ENCODE results near the gene CHMP1A. TPM values are rescaled to one million over a fixed set of nuclear protein-coding genes. Genes with fewer than 3 reads are reported as not detected.
"Not testable (repeated sequence)": the region's sequence is repeated elsewhere in the genome, so short reads cannot be mapped to it uniquely, and the experiment has no call there.

CHMP1A gene
- total and polyA plus RNA-seq, 10 donors = 44.4 to 96.2 (median 76.5) TPM

DNA sequence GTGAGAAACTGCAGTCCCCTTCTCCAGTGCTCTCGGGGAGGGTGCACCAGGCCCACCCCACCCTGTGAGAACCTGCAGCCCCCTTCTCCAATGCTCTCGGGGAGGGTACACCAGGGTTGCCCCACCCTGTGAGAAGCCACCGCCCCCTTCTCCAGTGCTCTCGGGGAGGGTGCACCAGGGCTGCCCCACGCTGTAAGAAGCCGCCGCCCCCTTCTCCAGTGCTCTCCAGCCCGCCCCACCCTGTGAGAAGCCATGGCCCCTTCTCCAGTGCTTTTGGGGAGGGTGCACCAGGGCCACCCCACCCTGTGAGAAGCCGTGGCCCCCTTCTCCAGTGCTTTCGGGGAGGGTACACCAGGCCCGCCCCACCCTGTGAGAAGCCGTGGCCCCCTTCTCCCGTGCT, 12.2 kb upstream of the CHMP1A start:
- TF ChIP-seq POLR2A (IDR thresholded peaks at IDR 0.05) (no peak), POLR2AphosphoS5 (IDR thresholded peaks at IDR 0.05) (no peak)
- TF ChIP-seq, protein P1, sequence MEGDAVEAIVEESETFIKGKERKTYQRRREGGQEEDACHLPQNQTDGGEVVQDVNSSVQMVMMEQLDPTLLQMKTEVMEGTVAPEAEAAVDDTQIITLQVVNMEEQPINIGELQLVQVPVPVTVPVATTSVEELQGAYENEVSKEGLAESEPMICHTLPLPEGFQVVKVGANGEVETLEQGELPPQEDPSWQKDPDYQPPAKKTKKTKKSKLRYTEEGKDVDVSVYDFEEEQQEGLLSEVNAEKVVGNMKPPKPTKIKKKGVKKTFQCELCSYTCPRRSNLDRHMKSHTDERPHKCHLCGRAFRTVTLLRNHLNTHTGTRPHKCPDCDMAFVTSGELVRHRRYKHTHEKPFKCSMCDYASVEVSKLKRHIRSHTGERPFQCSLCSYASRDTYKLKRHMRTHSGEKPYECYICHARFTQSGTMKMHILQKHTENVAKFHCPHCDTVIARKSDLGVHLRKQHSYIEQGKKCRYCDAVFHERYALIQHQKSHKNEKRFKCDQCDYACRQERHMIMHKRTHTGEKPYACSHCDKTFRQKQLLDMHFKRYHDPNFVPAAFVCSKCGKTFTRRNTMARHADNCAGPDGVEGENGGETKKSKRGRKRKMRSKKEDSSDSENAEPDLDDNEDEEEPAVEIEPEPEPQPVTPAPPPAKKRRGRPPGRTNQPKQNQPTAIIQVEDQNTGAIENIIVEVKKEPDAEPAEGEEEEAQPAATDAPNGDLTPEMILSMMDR (IDR thresholded peaks at IDR 0.05 in 8 of 11, conservative IDR thresholded peaks at IDR 0.05 in 3 of 11) = no peak
- intact Hi-C loops (cut with DNase I; ENCODE audit: low total_unique reads) = no loop called here
- no peaks in the 10 kb centered on the region for H3K27me3 ChIP-seq (replicated peaks in 1 of 7)
- H3K9me3 ChIP-seq = peaks cover 0 to 6% (median 0%) of the 10 kb centered on the region in 8 donors
- H3K36me3 ChIP-seq = peaks cover 0 to 10% (median 0%) of the 10 kb centered on the region in 6 donors
- no peak overlapping the region for H3K4me3 ChIP-seq
- no peak overlapping the region for H3K27ac ChIP-seq
- no peak for DNase-seq
- WGBS, 5 donors = 88 to 100% (median 96%) methylated on average over 6 to 13 of the region's 13 CpGs
- H3K4me1 ChIP-seq = peaks cover 0 to 16% (median 8%) of the 10 kb centered on the region in 6 donors

GRCh38 chr16:89668790-89669158, 11.3 kb upstream of the CHMP1A start:
- Histone ChIP-seq H3K27ac (peak overlapping the region in 6 of 8 donors; percentile 37 to 72 (median 58)), H3K4me3 (peak overlapping the region in 2 of 8 donors; percentile 18 to 39), H3K4me1 (peaks cover 0 to 16% (median 8%) of the 10 kb centered on the region in 6 donors), H3K9me3 (peaks cover 0 to 6% (median 0%) of the 10 kb centered on the region in 8 donors), H3K27me3 (replicated peaks in 1 of 7) (no peaks in the 10 kb centered on the region), H3K36me3 (peaks cover 0 to 15% (median 0%) of the 10 kb centered on the region in 6 donors)
- 35 to 58% (median 39%) methylated on average over 5 of the region's 5 CpGs for WGBS, 5 donors
- TF ChIP-seq, protein P1 (IDR thresholded peaks at IDR 0.05 in 8 of 11, conservative IDR thresholded peaks at IDR 0.05 in 3 of 11) = no peak
- TF ChIP-seq POLR2A (IDR thresholded peaks at IDR 0.05) (no peak), POLR2AphosphoS5 (IDR thresholded peaks at IDR 0.05) (no peak)
- intact Hi-C loops (cut with DNase I; ENCODE audit: low total_unique reads) = no loop called here
- DNase-seq = no peak

- H3K27ac ChIP-seq = no peak overlapping the region
- intact Hi-C loops (cut with DNase I; ENCODE audit: low total_unique reads) = no loop called here
- H3K36me3 ChIP-seq = peaks cover 0 to 26% (median 0%) of the 10 kb centered on the region in 6 donors
- no peak for DNase-seq
- peaks cover 0 to 16% (median 8%) of the 10 kb centered on the region in 6 donors for H3K4me1 ChIP-seq
- TF ChIP-seq, protein P1 (IDR thresholded peaks at IDR 0.05 in 8 of 11, conservative IDR thresholded peaks at IDR 0.05 in 3 of 11) = no peak
- TF ChIP-seq POLR2AphosphoS5 (IDR thresholded peaks at IDR 0.05) (no peak), POLR2A (IDR thresholded peaks at IDR 0.05) (no peak)
- H3K9me3 ChIP-seq = peaks cover 0 to 6% (median 0%) of the 10 kb centered on the region in 8 donors
- no peaks in the 10 kb centered on the region for H3K27me3 ChIP-seq (replicated peaks in 1 of 7)
- H3K4me3 ChIP-seq = no peak overlapping the region
- WGBS, 5 donors = 74 to 89% (median 85%) methylated on average over 7 to 9 of the region's 9 CpGs
Observed at GRCh38 chr16:89667633-89668032, 10.1 kb upstream of the CHMP1A start.

- H3K9me3 ChIP-seq; DNase-seq; H3K4me3 ChIP-seq; H3K27ac ChIP-seq; intact Hi-C loops (cut with DNase I; ENCODE audit: low total_unique reads); H3K27me3 ChIP-seq (replicated peaks in 1 of 7): not testable (repeated sequence)
- TF ChIP-seq, protein P1 (IDR thresholded peaks at IDR 0.05 in 8 of 11, conservative IDR thresholded peaks at IDR 0.05 in 3 of 11) = peak in 4 of 11 experiments; percentile 5 to 37 (median 34)
- WGBS, 5 donors = 47 to 86% (median 76%) methylated on average over 6 to 7 of the region's 7 CpGs
- H3K4me1 ChIP-seq = peaks cover 0 to 16% (median 8%) of the 10 kb centered on the region in 6 donors
- peaks cover 0 to 32% (median 0%) of the 10 kb centered on the region in 6 donors for H3K36me3 ChIP-seq
Observed at GRCh38 chr16:89667000-89667399, 9.5 kb upstream of the CHMP1A start.

- not testable (repeated sequence) for H3K9me3 ChIP-seq
Observed at GRCh38 chr16:89664238-89664637, 6.7 kb upstream of the CHMP1A start.

More at GRCh38 chr16:89664238-89664637, 6.7 kb upstream of the CHMP1A start:
- Histone ChIP-seq H3K4me1 (peaks cover 0 to 19% (median 8%) of the 10 kb centered on the region in 6 donors), H3K36me3 (peaks cover 0 to 36% (median 8%) of the 10 kb centered on the region in 6 donors)
- H3K4me3 ChIP-seq; H3K27me3 ChIP-seq (replicated peaks in 1 of 7); DNase-seq; H3K27ac ChIP-seq; intact Hi-C loops (cut with DNase I; ENCODE audit: low total_unique reads): not testable (repeated sequence)
- WGBS, 5 donors = 85 to 91% (median 87%) methylated on average over 10 to 11 of the region's 11 CpGs
